ENCODE measurements around the gene C9orf43.
"Not testable (repeated sequence)": the region's sequence is repeated elsewhere in the genome, so short reads cannot be mapped to it uniquely, and the experiment has no call there.

Gene C9orf43

DNA sequence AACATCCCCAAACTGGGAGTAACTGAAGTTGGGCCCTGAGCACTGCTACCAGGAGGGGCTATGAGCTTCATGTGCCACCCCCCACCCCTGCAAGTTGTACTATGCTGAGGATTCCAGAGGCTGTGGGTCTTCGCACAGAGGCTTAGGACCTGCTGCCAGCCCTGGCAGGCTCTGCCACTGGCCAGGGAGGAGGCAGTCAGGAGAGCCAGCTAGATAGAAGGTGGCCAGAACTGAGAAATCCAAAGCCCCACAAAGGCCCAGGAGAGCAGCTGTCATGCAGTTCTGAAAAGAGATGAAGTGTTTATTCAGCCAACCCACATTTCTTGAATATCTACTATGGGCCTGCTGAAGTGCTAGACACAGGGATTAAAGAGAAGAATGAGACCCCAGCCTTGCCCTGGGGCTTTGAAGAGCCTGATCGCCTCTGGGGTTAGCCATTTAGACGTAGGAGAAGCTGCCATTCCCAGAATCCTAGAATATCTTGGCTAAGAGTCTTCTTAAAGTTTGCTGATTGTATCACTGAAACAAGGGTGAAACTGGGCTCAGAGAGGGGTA, 10.8 kb upstream of the C9orf43 start:
- ChIA-PET CTCF (interaction anchor here (1.0 to 9.4 kb wide), 12 partner anchors 7 to 496 kb away, joined by 3 to 135 read pairs (median 8); partner anchors contain the start of genes C9orf43, CDC26, POLE3 and PRPF4), POLR2A (no interaction called here)
- peak overlapping the region; percentile 92 for H3K4me3 ChIP-seq (ENCODE audit: low read depth, low read length)
- DNase-seq (ENCODE audit: low read depth, low spot score), result no peak
- TF ChIP-seq, protein P1, sequence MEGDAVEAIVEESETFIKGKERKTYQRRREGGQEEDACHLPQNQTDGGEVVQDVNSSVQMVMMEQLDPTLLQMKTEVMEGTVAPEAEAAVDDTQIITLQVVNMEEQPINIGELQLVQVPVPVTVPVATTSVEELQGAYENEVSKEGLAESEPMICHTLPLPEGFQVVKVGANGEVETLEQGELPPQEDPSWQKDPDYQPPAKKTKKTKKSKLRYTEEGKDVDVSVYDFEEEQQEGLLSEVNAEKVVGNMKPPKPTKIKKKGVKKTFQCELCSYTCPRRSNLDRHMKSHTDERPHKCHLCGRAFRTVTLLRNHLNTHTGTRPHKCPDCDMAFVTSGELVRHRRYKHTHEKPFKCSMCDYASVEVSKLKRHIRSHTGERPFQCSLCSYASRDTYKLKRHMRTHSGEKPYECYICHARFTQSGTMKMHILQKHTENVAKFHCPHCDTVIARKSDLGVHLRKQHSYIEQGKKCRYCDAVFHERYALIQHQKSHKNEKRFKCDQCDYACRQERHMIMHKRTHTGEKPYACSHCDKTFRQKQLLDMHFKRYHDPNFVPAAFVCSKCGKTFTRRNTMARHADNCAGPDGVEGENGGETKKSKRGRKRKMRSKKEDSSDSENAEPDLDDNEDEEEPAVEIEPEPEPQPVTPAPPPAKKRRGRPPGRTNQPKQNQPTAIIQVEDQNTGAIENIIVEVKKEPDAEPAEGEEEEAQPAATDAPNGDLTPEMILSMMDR (IDR thresholded peaks at IDR 0.05; ENCODE audit: insufficient read depth, low read length, missing control alignments), result no peak

DNA sequence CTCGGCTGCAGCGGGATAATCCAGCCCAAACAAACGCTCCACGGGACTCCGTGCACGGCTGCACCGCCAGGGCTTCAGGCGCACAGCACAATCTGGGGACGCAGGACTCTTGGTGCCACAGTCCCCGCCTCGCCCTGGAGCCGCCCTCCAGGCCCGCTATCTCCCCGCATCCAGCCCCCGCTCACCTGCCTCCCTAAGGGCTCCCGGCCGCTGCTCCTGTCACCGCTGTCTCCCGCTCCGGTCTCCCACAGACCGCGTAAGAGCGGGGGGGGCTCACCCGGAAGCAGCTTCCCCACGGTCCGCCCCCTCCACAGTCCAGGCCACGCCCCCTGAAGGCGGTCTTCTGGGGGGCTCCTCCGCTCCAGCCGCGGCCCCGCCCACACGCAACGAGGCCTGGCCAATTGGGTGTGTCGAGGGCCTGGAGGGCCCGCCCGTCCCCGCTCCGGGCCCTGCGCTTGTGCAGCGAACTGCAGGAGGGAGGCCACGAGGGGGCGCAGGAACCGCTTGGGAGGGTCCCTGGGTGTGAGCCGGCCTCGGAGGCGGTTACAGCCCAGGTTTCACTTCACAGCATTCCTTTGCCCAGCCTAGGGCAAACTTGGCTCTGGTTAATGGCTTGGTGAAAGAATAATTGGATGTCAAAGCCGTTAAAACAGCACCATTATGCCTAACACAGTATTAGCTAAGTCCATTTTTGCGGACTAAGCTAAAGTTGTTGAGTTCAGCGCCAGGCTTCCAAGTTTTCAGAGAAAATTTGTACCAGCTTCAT, 9.3 kb upstream of the C9orf43 start, which contains the start of gene ALAD:
Gene ALAD (minus strand): TSS at position 258 of the 766 bp plus-strand sequence. CDS start 7,725 bp downstream, outside the sequence.
- ChIA-PET CTCF (interaction anchor here (0.5 to 9.4 kb wide), 47 partner anchors 8 to 702 kb away, joined by 3 to 135 read pairs (median 4); partner anchors contain the start of genes BSPRY, C9orf43, CDC26 and POLE3), POLR2A (interaction anchor here (1.0 to 1.9 kb wide), 2 partner anchors 9 to 126 kb away, joined by 3 to 18 read pairs; partner anchors contain the start of genes C9orf43, CDC26 and POLE3)
- peak; percentile 80 for DNase-seq (ENCODE audit: low read depth, low spot score)
- H3K4me3 ChIP-seq (ENCODE audit: low read depth, low read length), result peak within 1 kb of the TSS; percentile 92
- TF ChIP-seq, protein P1 (IDR thresholded peaks at IDR 0.05; ENCODE audit: insufficient read depth, low read length, missing control alignments), result peak; percentile 99

DNA sequence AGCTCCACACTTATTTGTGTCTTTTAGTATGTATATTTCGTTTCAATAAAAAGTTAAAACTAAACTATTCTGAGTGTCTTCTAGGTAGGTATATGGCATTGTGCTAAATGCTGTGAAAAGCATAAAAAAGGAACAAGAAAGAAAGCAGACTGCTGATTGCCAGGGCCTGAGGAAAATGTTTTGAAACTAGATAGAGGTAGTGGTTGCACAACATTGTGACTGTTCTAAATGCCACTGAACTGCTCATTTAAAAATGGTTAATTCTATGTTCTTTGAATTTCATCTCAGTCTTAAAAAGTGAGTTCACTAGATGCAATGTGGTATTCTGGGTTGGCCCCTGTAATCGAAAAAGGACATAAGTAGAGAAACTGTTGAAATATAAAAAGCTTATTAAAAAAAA, 6.9 kb upstream of the C9orf43 start:
- DNase-seq (ENCODE audit: low read depth, low spot score), result no peak
- TF ChIP-seq, protein P1 (IDR thresholded peaks at IDR 0.05; ENCODE audit: insufficient read depth, low read length, missing control alignments), result no peak
- ChIA-PET CTCF (interaction anchor here (1.0 to 9.4 kb wide), 15 partner anchors 11 to 254 kb away, joined by 3 to 135 read pairs (median 4); partner anchors contain the start of genes BSPRY, CDC26 and PRPF4), POLR2A (no interaction called here)
- H3K4me3 ChIP-seq (ENCODE audit: low read depth, low read length), result no peak overlapping the region

DNA sequence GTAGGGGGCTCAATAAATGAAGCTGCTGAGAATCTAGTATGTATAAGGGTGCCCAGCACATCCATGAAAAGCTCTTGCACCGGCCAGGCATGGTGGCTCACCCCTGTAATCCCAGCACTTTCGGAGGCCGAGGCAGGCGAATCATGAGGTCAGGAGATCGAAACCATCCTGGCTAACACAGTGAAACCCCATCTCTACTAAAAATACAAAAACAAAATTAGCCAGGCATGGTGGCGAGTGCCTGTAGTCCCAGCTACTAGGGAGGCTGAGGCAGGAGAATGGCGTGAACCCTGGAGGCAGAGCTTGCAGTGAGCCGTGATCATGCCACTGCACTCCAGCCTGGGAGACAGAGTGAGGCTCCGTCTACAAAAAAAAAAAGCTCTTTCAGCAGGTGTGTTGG, 4.2 kb upstream of the C9orf43 start:
- POLR2A ChIA-PET; H3K4me3 ChIP-seq (ENCODE audit: low read depth, low read length); DNase-seq (ENCODE audit: low read depth, low spot score): not testable (repeated sequence)
- CTCF ChIA-PET, result interaction anchor here (0.7 to 9.4 kb wide), 13 partner anchors 9 to 268 kb away, joined by 3 to 135 read pairs (median 4); partner anchors contain the start of genes CDC26 and PRPF4

DNA sequence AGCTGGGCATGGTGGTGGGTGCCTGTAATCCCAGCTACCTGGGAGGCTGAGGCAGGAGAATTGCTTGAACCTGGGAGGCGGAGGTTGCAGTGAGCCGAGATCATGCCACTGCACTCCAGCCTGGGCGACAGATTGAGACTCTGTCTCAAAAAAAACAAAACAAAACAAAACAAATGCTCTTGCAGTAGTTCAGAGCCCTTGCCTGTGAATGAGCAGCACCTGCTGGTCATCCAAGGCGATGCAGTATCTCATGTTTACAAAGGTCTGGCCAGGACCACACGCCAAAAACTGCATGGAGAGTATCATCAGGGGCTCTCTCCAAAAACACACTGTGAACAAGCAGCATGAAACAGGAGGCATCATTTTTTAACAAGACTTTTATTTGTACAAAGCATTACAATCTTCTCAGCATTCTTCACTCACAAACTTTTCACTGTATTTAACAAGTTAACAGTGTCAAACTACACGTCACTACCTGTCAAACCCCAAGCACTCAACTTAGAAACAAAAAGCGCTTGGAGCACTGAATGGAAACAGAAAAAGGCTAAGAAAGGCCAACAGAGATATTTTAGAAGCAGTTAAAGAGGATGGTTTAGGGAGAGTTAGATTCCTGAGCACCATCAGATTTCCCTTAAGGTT, 3.6 kb upstream of the C9orf43 start:
- CTCF ChIA-PET, result interaction anchor here (0.7 to 9.4 kb wide), 14 partner anchors 7 to 267 kb away, joined by 3 to 135 read pairs (median 5); partner anchors contain the start of genes ALAD, CDC26 and PRPF4
- TF ChIP-seq, protein P1 (IDR thresholded peaks at IDR 0.05; ENCODE audit: insufficient read depth, low read length, missing control alignments), result peak; percentile 77
- H3K4me3 ChIP-seq (ENCODE audit: low read depth, low read length); DNase-seq (ENCODE audit: low read depth, low spot score); POLR2A ChIA-PET: not testable (repeated sequence)

DNA sequence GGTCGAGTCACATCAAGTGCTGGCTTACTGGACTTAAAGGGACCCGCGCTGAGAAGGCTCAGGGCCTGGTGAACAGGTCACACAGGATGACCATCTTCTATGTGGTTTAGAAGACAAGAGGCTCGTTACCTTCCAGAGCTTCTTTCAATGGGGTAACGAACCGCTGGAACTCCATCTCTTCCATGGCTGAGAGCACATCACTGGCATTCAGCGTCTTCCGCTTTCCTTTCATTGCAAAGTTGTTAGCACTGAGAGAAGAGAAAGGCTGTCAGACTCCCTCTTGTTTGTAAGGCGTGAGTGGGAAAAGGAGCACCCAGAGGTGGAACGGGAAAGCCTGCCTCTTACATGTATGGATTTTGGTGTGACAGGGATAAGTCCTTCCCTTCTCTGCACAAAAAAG, 1.1 kb upstream of the C9orf43 start:
- TF ChIP-seq, protein P1 (IDR thresholded peaks at IDR 0.05; ENCODE audit: insufficient read depth, low read length, missing control alignments), result no peak
- H3K4me3 ChIP-seq (ENCODE audit: low read depth, low read length), result peak overlapping the region; percentile 88
- ChIA-PET POLR2A (interaction anchor here (0.6 to 2.0 kb wide), 8 partner anchors 8 to 248 kb away, joined by 3 to 18 read pairs (median 6); partner anchors contain the start of genes ALAD, CDC26 and PRPF4), CTCF (interaction anchor here (1.1 to 8.7 kb wide), 10 partner anchors 9 to 249 kb away, joined by 3 to 132 read pairs (median 8); partner anchors contain the start of genes ALAD, CDC26 and PRPF4)
- DNase-seq (ENCODE audit: low read depth, low spot score), result no peak
